A549 (cell line): ENCODE results near the gene MYH10. TPM values are rescaled to one million over a fixed set of nuclear protein-coding genes. Genes with fewer than 3 reads are reported as not detected.

Source experiments
- ATAC-seq, 2 experiments: fragments of 200-7000 bp in 1 of 2; fragments of >200 bp in 1 of 2; cut with Nextera tagmentation in 1 of 2; cut with Tn5 transposase in 1 of 2; 3 replicates each; pipeline versions ENCODE4 v1.8.0 to v1.9.1; 2018 to 2020; ENCODE audit warnings: mild to moderate bottlenecking in 1 of 2, moderate library complexity in 1 of 2
- CTCF ChIA-PET: fragments of 300-600 bp; sonication (Branson Sonifier 250); formaldehyde crosslinking; extraction: SDS; loops from one replicate; lab custom pipeline; 2021; ENCODE audit warnings: antibody characterized with exemption, inconsistent platforms; lab: Yijun Ruan, JAX
- POLR2A ChIA-PET: fragments of 350-600 bp; formaldehyde crosslinking; extraction: SDS; loops from one replicate; lab custom pipeline; 2021; ENCODE audit warnings: antibody characterized with exemption, inconsistent platforms; lab: Yijun Ruan, JAX
- DNase-seq, 2 experiments: peaks; one replicate each; pipeline versions ENCODE4 v3.0.0 to v3.0.0-alpha.2; 2011 to 2016; ENCODE audit warnings: low read depth in 1 of 2, low spot score in 1 of 2
- FAIRE-seq: peaks from 2 replicates; lab custom pipeline; 2011; peaks lifted over from hg19 to GRCh38; lab: Jason Lieb, UNC
- H3K27ac ChIP-seq, 2 experiments: fragments of >200 bp; sonication (Bioruptor Twin); formaldehyde crosslinking; 3 replicates each; pipeline ENCODE4 v1.5.1; 2016 to 2017
- H3K4me1 ChIP-seq: fragments of >200 bp; sonication (Bioruptor Twin); formaldehyde crosslinking; 3 replicates; pipeline ENCODE4 v1.6.1; 2016
- H3K4me2 ChIP-seq: fragments of >200 bp; sonication (Bioruptor Twin); formaldehyde crosslinking; 3 replicates; pipeline ENCODE4 v1.6.1; 2016
- H3K4me3 ChIP-seq: fragments of >200 bp; sonication (Bioruptor Twin); formaldehyde crosslinking; 3 replicates; pipeline ENCODE4 v1.5.1; 2016
- H3K9me3 ChIP-seq: fragments of >200 bp; sonication (Bioruptor Twin); formaldehyde crosslinking; 3 replicates; pipeline ENCODE4 v1.6.1; 2016
- ATOH8 ChIP-seq: fragments of 250-450 bp; sonication (Bioruptor Pico); IDR thresholded peaks from 2 replicates; pipeline ENCODE4 v1.5.0; 2020; ENCODE audit warnings: low read depth, mild to moderate bottlenecking, moderate library complexity
- CBX2 ChIP-seq: fragments of 200-600 bp; sonication (generic); IDR thresholded peaks from 2 replicates; pipeline ENCODE4 v1.6.1; 2016; ENCODE audit warnings: low read depth, mild to moderate bottlenecking, borderline replicate concordance
- CEBPB ChIP-seq, 2 experiments: fragments of >200 bp in 1 of 2; sonication (Bioruptor Twin) in 1 of 2; formaldehyde crosslinking in 1 of 2; IDR thresholded peaks; 2 replicates each; pipeline ENCODE4 v1.6.1; 2012 to 2016
- CHD2 ChIP-seq: fragments of 150-350 bp; IDR thresholded peaks from 2 replicates; pipeline ENCODE4 v1.6.1; 2014; ENCODE audit warnings: low read length; ENCODE audit not compliant: partially characterized antibody
- E2F6 ChIP-seq: IDR thresholded peaks from 2 replicates; pipeline ENCODE4 v1.6.1; 2012; ENCODE audit warnings: low read depth, borderline replicate concordance
- EHF ChIP-seq: fragments of 250-450 bp; sonication (Bioruptor Pico); IDR thresholded peaks from 2 replicates; pipeline ENCODE4 v1.5.0; 2020; ENCODE audit warnings: mild to moderate bottlenecking
- EHMT2 ChIP-seq: fragments of 200-600 bp; sonication (generic); IDR thresholded peaks from 2 replicates; pipeline ENCODE4 v1.6.1; 2016; ENCODE audit warnings: antibody characterized with exemption, low read depth, mild to moderate bottlenecking, moderate library complexity
- EP300 ChIP-seq, 2 experiments: fragments of >200 bp; sonication (Bioruptor Twin); formaldehyde crosslinking; IDR thresholded peaks; 2 replicates in 1 of 2; 3 replicates in 1 of 2; pipeline ENCODE4 v1.6.1; 2016 to 2017
- HDAC2 ChIP-seq: fragments of 200-600 bp; sonication (generic); IDR thresholded peaks from 2 replicates; pipeline ENCODE4 v1.6.1; 2016
- HES2 ChIP-seq: fragments of >200 bp; sonication (Bioruptor Twin); formaldehyde crosslinking; IDR thresholded peaks from 2 replicates; pipeline ENCODE4 v1.6.1; 2016
- HMGXB4 ChIP-seq: fragments of 250-450 bp; sonication (Bioruptor Pico); IDR thresholded peaks from 2 replicates; pipeline ENCODE4 v1.5.0; 2021; ENCODE audit warnings: mild to moderate bottlenecking, moderate library complexity, borderline replicate concordance
- HOXA7 ChIP-seq: fragments of 250-450 bp; sonication (Bioruptor Pico); IDR thresholded peaks from 2 replicates; pipeline ENCODE4 v1.5.0; 2020; ENCODE audit warnings: mild to moderate bottlenecking, moderate library complexity
- HOXB13 ChIP-seq: fragments of 250-450 bp; sonication (Bioruptor Pico); IDR thresholded peaks from 2 replicates; pipeline ENCODE4 v1.5.0; 2020; ENCODE audit warnings: low read depth, mild to moderate bottlenecking, moderate library complexity
- HOXB5 ChIP-seq: fragments of 250-450 bp; sonication (Bioruptor Pico); IDR thresholded peaks from 2 replicates; pipeline ENCODE4 v1.5.0; 2020; ENCODE audit warnings: mild to moderate bottlenecking, moderate library complexity
- JUN ChIP-seq, 2 experiments: fragments of >200 bp; sonication (Bioruptor Twin); formaldehyde crosslinking; IDR thresholded peaks; 2 replicates in 1 of 2; 3 replicates in 1 of 2; pipeline ENCODE4 v1.6.1; 2016 to 2017
- KDM1A ChIP-seq: fragments of 200-600 bp; sonication (generic); IDR thresholded peaks from 2 replicates; pipeline ENCODE4 v1.6.1; 2016; ENCODE audit warnings: low read depth, mild to moderate bottlenecking
- MYC ChIP-seq: IDR thresholded peaks from 2 replicates; pipeline ENCODE4 v1.6.1; 2012; ENCODE audit warnings: mild to moderate bottlenecking, inconsistent platforms, low read length, improper control_type of control experiment, borderline replicate concordance
- NR3C1 ChIP-seq: fragments of >200 bp; sonication (Bioruptor Twin); formaldehyde crosslinking; IDR thresholded peaks from 3 replicates; pipeline ENCODE4 v1.6.1; 2017
- PBX3 ChIP-seq: IDR thresholded peaks from 2 replicates; pipeline ENCODE4 v1.6.1; 2012
- PHF8 ChIP-seq: fragments of 200-600 bp; sonication (generic); IDR thresholded peaks from 2 replicates; pipeline ENCODE4 v1.6.1; 2016; ENCODE audit warnings: low read depth, mild to moderate bottlenecking, antibody characterized with exemption, moderate library complexity, borderline replicate concordance
- POLR2A ChIP-seq: IDR thresholded peaks from 2 replicates; pipeline ENCODE4 v1.6.1; 2012; ENCODE audit warnings: mild to moderate bottlenecking, low read length
- POLR2AphosphoS2 ChIP-seq: conservative IDR thresholded peaks from 2 replicates; pipeline ENCODE4 v1.6.1; 2012; ENCODE audit warnings: low read length, improper control_type of control experiment, inconsistent platforms
- RFX5 ChIP-seq: fragments of 450-650 bp; IDR thresholded peaks from 2 replicates; pipeline ENCODE4 v1.7.1; 2014; ENCODE audit warnings: antibody characterized with exemption, mild to moderate bottlenecking, moderate library complexity
- TFCP2L1 ChIP-seq: fragments of 250-450 bp; sonication (Bioruptor Pico); IDR thresholded peaks from 2 replicates; pipeline ENCODE4 v1.5.0; 2021; ENCODE audit warnings: mild to moderate bottlenecking
- TP53 ChIP-seq: fragments of 250-450 bp; sonication (Bioruptor Pico); IDR thresholded peaks from 2 replicates; pipeline ENCODE4 v1.5.0; 2021; ENCODE audit warnings: mild to moderate bottlenecking, moderate library complexity
- ZFP36 ChIP-seq: fragments of 450-650 bp; IDR thresholded peaks from 2 replicates; pipeline ENCODE4 v1.6.1; 2014; ENCODE audit warnings: borderline replicate concordance; ENCODE audit not compliant: partially characterized antibody
- ZNF302 ChIP-seq: fragments of 250-450 bp; sonication (Bioruptor Pico); IDR thresholded peaks from 2 replicates; pipeline ENCODE4 v1.9.0; 2021; ENCODE audit warnings: inconsistent platforms, mild to moderate bottlenecking, moderate library complexity
- ZSCAN20 ChIP-seq: fragments of 250-450 bp; sonication (Bioruptor Pico); IDR thresholded peaks from 2 replicates; pipeline ENCODE4 v1.8.0; 2022; ENCODE audit warnings: mild to moderate bottlenecking, moderate library complexity
- WGBS: methylation state at CpG from one replicate; pipeline ENCODE4 v1.1.6; 2017; ENCODE audit errors: missing lambda C conversion rate; 5-methylcytosine and 5-hydroxymethylcytosine counted together
- polyA plus RNA-seq, 4 experiments: library from polyadenylated mRNA; depleted of rRNA in 3 of 4; stranded (reverse); fragments of >200 nt; fragmentation: RNase III in 1 of 4; extraction: RNeasy Plus Mini Kit Qiagen cat#74134 plus additional on column Dnase treatment in 1 of 4; gene quantifications; 2 replicates in 3 of 4; 3 replicates in 1 of 4; pipeline ENCODE4 v1.2.3, GENCODE V29; 2011 to 2017
- TF ChIP-seq, protein P1 (sequence below): fragments of 450-650 bp; IDR thresholded peaks from 2 replicates; pipeline ENCODE4 v1.6.1; 2014; ENCODE audit warnings: antibody characterized with exemption

MYH10 gene
- polyA plus RNA-seq, 2 of the 4 experiments (the other 2 are of a cell fraction) = 26.5 to 28.3 TPM

GRCh38 chr17:8468127-8468526 lies 162.4 kb downstream of the MYH10 start:
- Histone ChIP-seq H3K9me3 (no peaks in the 10 kb centered on the region), H3K4me1 (no peaks in the 10 kb centered on the region), H3K27ac (no peak overlapping the region), H3K4me3 (no peak overlapping the region), H3K4me2 (no peak overlapping the region)
- DNase-seq (no peak), FAIRE-seq (peak; percentile 13), ATAC-seq (no peak)
- ChIA-PET CTCF (interaction anchor here (0.8 to 1.2 kb wide), 4 partner anchors 10 to 84 kb away, joined by 3 read pairs; no protein-coding TSS in a partner anchor), POLR2A (no interaction called here)
- WGBS = 90% methylated on average over 9 of the region's 9 CpGs
- no peak for TF ChIP-seq ATOH8 (CRISPR knock-in tag)
- no peak for TF ChIP-seq TFCP2L1 (CRISPR knock-in tag)
- TF ChIP-seq E2F6 = no peak
- TF ChIP-seq HES2 = no peak
- no peak for TF ChIP-seq EP300 (IDR thresholded peaks at IDR 0.05)
- TF ChIP-seq, protein P1, sequence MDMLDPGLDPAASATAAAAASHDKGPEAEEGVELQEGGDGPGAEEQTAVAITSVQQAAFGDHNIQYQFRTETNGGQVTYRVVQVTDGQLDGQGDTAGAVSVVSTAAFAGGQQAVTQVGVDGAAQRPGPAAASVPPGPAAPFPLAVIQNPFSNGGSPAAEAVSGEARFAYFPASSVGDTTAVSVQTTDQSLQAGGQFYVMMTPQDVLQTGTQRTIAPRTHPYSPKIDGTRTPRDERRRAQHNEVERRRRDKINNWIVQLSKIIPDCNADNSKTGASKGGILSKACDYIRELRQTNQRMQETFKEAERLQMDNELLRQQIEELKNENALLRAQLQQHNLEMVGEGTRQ = no peak
- TF ChIP-seq PHF8 = no peak

DNA sequence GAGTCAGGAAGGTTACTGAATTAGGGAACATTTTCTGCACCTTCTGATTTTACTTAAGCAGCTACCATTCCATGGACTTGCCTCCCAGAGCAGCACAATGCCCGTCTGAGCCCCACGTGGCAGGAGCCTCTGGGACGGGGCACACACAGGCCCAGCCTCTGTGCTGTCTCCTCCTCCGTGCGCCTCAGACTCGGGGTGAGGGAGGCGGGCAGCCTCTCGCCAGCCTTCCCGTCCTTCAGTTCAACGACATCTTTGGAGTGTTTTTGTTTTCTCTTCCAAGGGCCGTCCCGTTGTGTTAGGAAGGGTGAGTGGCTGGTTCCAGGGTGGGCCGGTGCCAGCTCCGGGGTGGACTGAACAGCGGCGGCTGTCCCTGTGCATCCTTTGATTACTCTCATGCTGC lies 163.0 kb downstream of the MYH10 start:
- Histone ChIP-seq H3K4me1 (no peaks in the 10 kb centered on the region), H3K9me3 (no peaks in the 10 kb centered on the region), H3K4me3 (no peak overlapping the region)
- FAIRE-seq (no peak), DNase-seq (no peak), ATAC-seq (no peak)
- no peak for TF ChIP-seq ZFP36
- no peak for TF ChIP-seq CBX2
- no peak for TF ChIP-seq HOXB13 (CRISPR knock-in tag)
- no peak for TF ChIP-seq JUN (IDR thresholded peaks at IDR 0.05)
- TF ChIP-seq EHMT2 = no peak
- TF ChIP-seq PBX3 = no peak
- TF ChIP-seq HOXB5 (CRISPR knock-in tag) = no peak
- no peak for TF ChIP-seq EHF
- no peak for TF ChIP-seq HOXA7 (CRISPR knock-in tag)
- no peak for TF ChIP-seq ZNF302 (CRISPR knock-in tag)
- no peak for TF ChIP-seq POLR2A
- TF ChIP-seq CEBPB (IDR thresholded peaks at IDR 0.05) = no peak
- TF ChIP-seq KDM1A = no peak
- TF ChIP-seq HDAC2 = no peak
- no peak for TF ChIP-seq ZSCAN20
- TF ChIP-seq, all 56 proteins: peak for 0
- H3K4me2 ChIP-seq = no peak overlapping the region
- ChIA-PET CTCF (interaction anchor here (0.7 to 1.2 kb wide), 5 partner anchors 11 to 57 kb away, joined by 3 read pairs; no protein-coding TSS in a partner anchor), POLR2A (no interaction called here)
- no peak overlapping the region for H3K27ac ChIP-seq
- 86% methylated on average over 16 of the region's 16 CpGs for WGBS

- no peak overlapping the region for H3K4me2 ChIP-seq
- WGBS = 95% methylated on average over 21 of the region's 21 CpGs
- no peaks in the 10 kb centered on the region for H3K9me3 ChIP-seq
- no peak for DNase-seq
- no peak for FAIRE-seq
- CTCF ChIA-PET = interaction anchor here (0.7 to 0.8 kb wide), 2 partner anchors 13 kb away, joined by 3 read pairs; no protein-coding TSS in a partner anchor
- no peaks in the 10 kb centered on the region for H3K4me1 ChIP-seq
- no peak overlapping the region for H3K4me3 ChIP-seq
- no peak for ATAC-seq
- H3K27ac ChIP-seq = no peak overlapping the region
- POLR2A ChIA-PET = no interaction called here
- TF ChIP-seq RFX5 (no peak), TFCP2L1 (CRISPR knock-in tag) (no peak), TP53 (CRISPR knock-in tag) (no peak), EHMT2 (no peak), CHD2 (no peak), EP300 (IDR thresholded peaks at IDR 0.05) (no peak), MYC (no peak), NR3C1 (no peak), POLR2AphosphoS2 (no peak), CEBPB (IDR thresholded peaks at IDR 0.05) (no peak), JUN (IDR thresholded peaks at IDR 0.05) (no peak), HOXB13 (CRISPR knock-in tag) (no peak), HMGXB4 (CRISPR knock-in tag) (no peak), PBX3 (no peak)
Measured at GRCh38 chr17:8466873-8467272, 163.7 kb downstream of the MYH10 start.
